Stimulated activated CD4-positive, alpha-beta T cell treated with anti-CD3 and anti-CD28 coated beads, TNF-alpha, amount 100 ng/mL, for 1 hour (primary cell): ENCODE data around the gene UBE3B.

Experiments
- DNase-seq, 3 donors: peaks; one replicate each; pipeline ENCODE4 v3.0.0-alpha.2; 2020; ENCODE audit warnings: low read depth in 3 of 3, low spot score in 1 of 3

The UBE3B gene

GRCh38 chr12:109494348-109494881 lies 17.0 kb downstream of the UBE3B start:
- DNase-seq = no peak

GRCh38 chr12:109495012-109495411 lies 17.6 kb downstream of the UBE3B start:
- no peak for DNase-seq

DNA sequence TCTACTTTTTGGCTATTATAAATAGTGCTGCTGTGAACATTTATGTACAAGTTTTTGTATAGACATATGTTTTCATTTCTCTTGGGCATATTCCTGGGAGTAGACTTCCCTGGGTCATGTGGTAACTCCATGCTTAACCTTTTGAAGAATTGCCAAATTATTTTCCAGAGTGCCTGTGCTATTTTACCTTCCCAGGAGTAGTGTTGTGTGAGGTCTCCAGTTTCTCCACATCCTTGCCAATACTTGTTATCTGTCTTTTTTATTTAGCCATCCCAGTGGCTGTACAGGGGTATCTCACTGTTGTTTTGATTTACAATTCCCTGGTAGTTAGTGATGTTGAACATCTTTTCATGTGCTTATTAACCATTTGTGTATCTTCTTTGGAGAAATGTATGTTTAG lies 18.9 kb downstream of the UBE3B start:
- no peak for DNase-seq

GRCh38 chr12:109497675-109498074 lies 20.2 kb downstream of the UBE3B start:
- no peak for DNase-seq

GRCh38 chr12:109500406-109501185 lies 23.2 kb downstream of the UBE3B start:
- DNase-seq = no peak

GRCh38 chr12:109501299-109501698 lies 23.9 kb downstream of the UBE3B start:
- no peak for DNase-seq

- no peak for DNase-seq
Observed at GRCh38 chr12:109502332-109502731, 24.9 kb downstream of the UBE3B start.

- DNase-seq = no peak
Observed at GRCh38 chr12:109503611-109504010, 26.2 kb downstream of the UBE3B start.

- DNase-seq = no peak
Observed at GRCh38 chr12:109504068-109504467, 26.6 kb downstream of the UBE3B start.

DNA sequence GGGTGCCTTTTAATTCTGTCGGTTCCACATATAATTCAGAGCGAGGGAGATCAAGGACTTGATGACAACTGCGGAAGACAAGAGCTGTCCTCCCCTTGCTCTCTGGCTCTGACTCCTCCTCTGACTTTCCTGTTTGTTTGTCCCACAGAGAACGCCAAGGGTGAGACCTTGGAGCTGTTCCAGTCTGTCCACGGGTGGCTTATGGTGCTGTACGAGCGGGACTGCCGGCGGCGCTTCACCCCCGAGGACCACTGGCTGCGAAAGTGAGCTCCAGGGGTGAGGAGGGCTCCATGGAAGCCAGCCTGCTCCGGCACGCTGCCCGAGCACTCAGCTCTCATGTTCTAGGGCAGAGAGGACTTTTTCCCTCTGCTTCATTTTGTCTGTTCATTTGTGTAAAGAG lies 32.8 kb downstream of the UBE3B start:
- DNase-seq = no peak

- no peak for DNase-seq
Observed at GRCh38 chr12:109512608-109513007, 35.2 kb downstream of the UBE3B start.

DNA sequence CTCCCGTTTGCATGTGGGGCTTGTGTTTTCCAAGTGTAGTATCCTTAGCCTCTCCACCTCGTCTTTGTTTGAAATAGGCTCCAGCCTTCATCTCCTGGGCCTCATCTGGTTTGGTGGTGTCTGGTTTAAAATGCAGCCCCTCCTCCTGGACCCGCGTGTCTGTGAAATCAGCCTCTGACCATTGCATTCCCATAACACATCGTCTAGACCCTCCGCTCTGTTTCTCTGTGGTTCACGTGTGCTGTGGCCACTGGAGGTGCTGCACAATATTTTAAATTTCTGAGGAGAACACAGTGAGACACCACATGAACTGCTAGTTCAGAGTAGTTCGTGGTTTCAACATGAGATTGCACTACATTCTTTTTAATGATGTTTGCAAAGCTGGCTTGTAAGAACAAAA lies 35.6 kb downstream of the UBE3B start:
- no peak for DNase-seq

GRCh38 chr12:109513977-109514376 lies 36.5 kb downstream of the UBE3B start:
- no peak for DNase-seq

- DNase-seq = no peak
Observed at GRCh38 chr12:109517619-109518018, 40.2 kb downstream of the UBE3B start.

DNA sequence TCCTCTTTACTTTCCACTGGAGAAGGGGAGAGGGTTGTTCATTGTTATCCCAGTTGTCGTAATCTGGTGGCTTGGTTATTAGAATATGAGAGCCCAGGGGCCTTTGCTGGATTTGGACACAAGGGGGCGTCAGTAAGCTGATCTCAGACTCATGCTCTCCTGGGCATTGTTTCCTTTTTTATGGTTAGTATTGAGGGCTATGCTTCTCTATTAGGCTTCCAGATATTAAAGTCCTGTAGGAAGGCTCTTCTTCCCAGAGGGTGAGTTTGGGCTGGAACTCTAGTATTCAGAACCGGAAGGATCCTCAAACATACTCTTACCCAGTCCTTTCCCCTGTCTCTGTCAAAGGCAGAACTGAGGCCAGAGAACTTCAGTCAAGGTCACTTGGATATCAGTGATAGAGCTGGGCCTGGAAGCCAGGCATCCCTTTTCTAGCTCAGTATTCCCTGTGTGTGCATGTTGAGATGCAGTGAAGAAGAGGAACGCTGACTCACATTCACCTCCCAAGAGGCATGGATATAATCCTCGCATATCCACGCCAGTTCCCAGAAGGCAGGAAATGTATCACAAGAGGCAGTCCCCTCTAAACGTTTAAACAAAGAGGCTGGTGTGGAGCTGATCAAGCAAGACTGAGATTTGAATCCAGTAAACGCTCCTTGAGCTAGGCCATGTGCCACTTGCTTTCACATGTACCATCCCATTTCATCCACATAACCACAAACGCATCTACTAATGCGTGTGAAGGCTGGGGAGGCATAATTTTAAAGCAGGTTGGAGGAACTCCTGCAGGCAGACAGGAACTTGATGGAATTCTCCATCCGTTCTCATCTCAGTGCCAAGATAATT lies 41.6 kb downstream of the UBE3B start:
- peak in 2 of 3 donors; percentile 5 to 22 for DNase-seq

- DNase-seq = no peak
Observed at GRCh38 chr12:109519787-109520186, 42.4 kb downstream of the UBE3B start.

GRCh38 chr12:109521831-109522230 lies 44.4 kb downstream of the UBE3B start:
- no peak for DNase-seq

- DNase-seq = no peak
Observed at GRCh38 chr12:109523071-109523470, 45.6 kb downstream of the UBE3B start.

GRCh38 chr12:109523504-109523903 lies 46.1 kb downstream of the UBE3B start:
- no peak for DNase-seq

GRCh38 chr12:109524466-109525278 lies 47.2 kb downstream of the UBE3B start:
- no peak for DNase-seq

DNA sequence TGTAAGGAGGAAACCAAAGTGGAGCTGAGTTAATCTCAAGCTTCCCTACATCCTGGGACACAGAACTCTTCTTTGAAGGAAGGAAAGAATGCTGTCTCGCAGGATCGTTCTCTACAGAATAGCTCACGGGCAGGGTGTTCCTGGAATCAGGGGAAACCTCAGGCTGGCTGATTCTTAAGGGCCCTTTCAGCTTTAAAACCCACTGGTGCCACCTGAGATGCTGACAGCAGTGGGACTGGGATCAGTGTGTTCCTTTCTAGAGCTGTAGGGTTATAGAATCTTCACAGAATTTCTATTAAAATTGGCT lies 47.8 kb downstream of the UBE3B start:
- DNase-seq = no peak
